GM23248 (cell line): ENCODE data around the gene RAB14. TPM values are rescaled to one million over a fixed set of nuclear protein-coding genes. Genes with fewer than 3 reads are reported as not detected.
A peak's percentile ranks its signal among the peaks of the same experiment; 100 is the strongest.

Experiments
- DNase-seq: peaks from one replicate; pipeline ENCODE4 v3.0.0-alpha.2; 2015
- H2AFZ ChIP-seq: fragments of 200-600 bp; sonication (generic); 2 replicates; pipeline ENCODE4 v1.6.1; 2016; ENCODE audit warnings: antibody characterized with exemption
- H3F3A ChIP-seq: fragments of 200-600 bp; sonication (generic); 2 replicates; pipeline ENCODE4 v1.6.1; 2016; ENCODE audit warnings: mild to moderate bottlenecking, antibody characterized with exemption, mixed run types; ENCODE audit not compliant: insufficient read depth
- H3K27ac ChIP-seq: fragments of 200-600 bp; sonication (generic); 2 replicates; pipeline ENCODE4 v1.5.1; 2016; ENCODE audit warnings: mild to moderate bottlenecking
- H3K27me3 ChIP-seq: fragments of 200-600 bp; sonication (generic); replicated peaks from 2 replicates; pipeline ENCODE4 v1.6.1; 2016; ENCODE audit warnings: mild to moderate bottlenecking; ENCODE audit not compliant: insufficient read depth
- H3K36me3 ChIP-seq: fragments of 200-600 bp; sonication (generic); 2 replicates; pipeline ENCODE4 v1.6.1; 2016; ENCODE audit warnings: low read depth, mild to moderate bottlenecking
- H3K4me1 ChIP-seq: fragments of 200-600 bp; sonication (generic); 2 replicates; pipeline ENCODE4 v1.6.1; 2016; ENCODE audit warnings: mild to moderate bottlenecking; ENCODE audit not compliant: insufficient read depth
- H3K4me2 ChIP-seq: fragments of 200-600 bp; sonication (generic); one replicate; pipeline ENCODE4 v1.6.1; 2016; ENCODE audit warnings: mild to moderate bottlenecking; ENCODE audit not compliant: unreplicated experiment
- H3K4me3 ChIP-seq: fragments of 200-600 bp; sonication (generic); 2 replicates; pipeline ENCODE4 v1.5.1; 2016; ENCODE audit warnings: mild to moderate bottlenecking
- H3K79me2 ChIP-seq: fragments of 200-600 bp; sonication (generic); 2 replicates; pipeline ENCODE4 v1.6.1; 2016; ENCODE audit warnings: mild to moderate bottlenecking; ENCODE audit not compliant: insufficient read depth
- H3K9ac ChIP-seq: fragments of 200-600 bp; sonication (generic); 2 replicates; pipeline ENCODE4 v1.6.1; 2016; ENCODE audit warnings: mild to moderate bottlenecking
- H3K9me2 ChIP-seq: fragments of 200-600 bp; sonication (generic); 2 replicates; pipeline ENCODE4 v1.6.1; 2016; ENCODE audit warnings: mixed run types, mild to moderate bottlenecking, moderate library complexity; ENCODE audit not compliant: insufficient read depth
- H3K9me3 ChIP-seq: fragments of 200-600 bp; sonication (generic); one replicate; pipeline ENCODE4 v1.6.1; 2017; ENCODE audit warnings: low read depth
- H4K20me1 ChIP-seq: fragments of 200-600 bp; sonication (generic); 2 replicates; pipeline ENCODE4 v1.6.0; 2016; ENCODE audit not compliant: insufficient read depth
- EZH2 ChIP-seq: fragments of 200-600 bp; sonication (generic); IDR thresholded peaks from 2 replicates; pipeline ENCODE4 v1.6.1; 2018; ENCODE audit warnings: antibody characterized with exemption, mild to moderate bottlenecking; ENCODE audit not compliant: insufficient read depth, poor library complexity, severe bottlenecking
- EZH2phosphoT487 ChIP-seq: fragments of 200-600 bp; sonication (generic); IDR thresholded peaks from 2 replicates; pipeline ENCODE4 v1.6.1; 2018; ENCODE audit warnings: antibody characterized with exemption, moderate library complexity, mild to moderate bottlenecking, low read depth; ENCODE audit not compliant: insufficient read depth
- WGBS, 2 experiments: methylation state at CpG; one replicate each; pipeline ENCODE4 v1.1.6; 2015 to 2017; ENCODE audit warnings: low lambda C conversion rate in 2 of 2, low coverage in 1 of 2; ENCODE audit errors: missing lambda C conversion rate in 2 of 2; 5-methylcytosine and 5-hydroxymethylcytosine counted together
- in situ Hi-C: fragments of 300-500 bp; cut with MboI; formaldehyde crosslinking; loops from 2 replicates; pipeline ENCODE4 v1.15.0; 2020
- polyA plus RNA-seq: library from polyadenylated mRNA; unstranded; fragments of >200 nt; fragmentation: Nextera tagmentation; extraction: Ambion mirVana; gene quantifications from 2 replicates; pipeline ENCODE4 v1.2.1, GENCODE V29; 2016
- total RNA-seq: library from RNA; depleted of rRNA; stranded (reverse); fragments of >200 nt; shearing (Covaris generic); gene quantifications from 2 replicates; pipeline ENCODE4 v1.2.3, GENCODE V29; 2014

RAB14 gene
- total and polyA plus RNA-seq, 2 experiments from 2014 or later: 25.8 to 75.9 TPM

- in situ Hi-C loops: loop anchor here (10.0 to 25.0 kb wide), 2 partner anchors 99 to 182 kb away; no protein-coding TSS in a partner anchor
- H3K36me3 ChIP-seq: no peaks in the 10 kb centered on the region
- no peaks in the 10 kb centered on the region for H3K9me3 ChIP-seq
- TF ChIP-seq EZH2 (no peak), EZH2phosphoT487 (no peak)
- H3K4me3 ChIP-seq: no peak overlapping the region
- peaks cover 3% of the 10 kb centered on the region for H3K4me1 ChIP-seq
- H3K79me2 ChIP-seq: no peaks in the 10 kb centered on the region
- H3K9me2 ChIP-seq: no peaks in the 10 kb centered on the region
- peak; percentile 88 for DNase-seq
- H3K4me2 ChIP-seq: peak overlapping the region; percentile 29
- no peaks in the 10 kb centered on the region for H4K20me1 ChIP-seq
- H2AFZ ChIP-seq: peak overlapping the region; percentile 93
- 0 out of 2 replicates have a peak overlapping the region, but pooled peaks have one; percentile 6 for H3K9ac ChIP-seq
- no peaks in the 10 kb centered on the region for H3F3A ChIP-seq
- H3K27ac ChIP-seq: no peak overlapping the region
- 19 to 20% methylated on average over 9 of the region's 9 CpGs for WGBS, 2 experiments
- no peaks in the 10 kb centered on the region for H3K27me3 ChIP-seq
Measured at GRCh38 chr9:121213136-121213806, 11.6 kb upstream of the RAB14 start.

GRCh38 chr9:121210536-121210935 is 8.9 kb upstream of the RAB14 start:
- H3K9me2 ChIP-seq: no peaks in the 10 kb centered on the region
- H3K36me3 ChIP-seq: no peaks in the 10 kb centered on the region
- no peaks in the 10 kb centered on the region for H3K79me2 ChIP-seq
- no peaks in the 10 kb centered on the region for H4K20me1 ChIP-seq
- no peaks in the 10 kb centered on the region for H3F3A ChIP-seq
- DNase-seq: no peak
- WGBS, 2 experiments: 92% methylated on average over 5 of the region's 5 CpGs
- H3K27me3 ChIP-seq: no peaks in the 10 kb centered on the region
- no peak overlapping the region for H3K4me2 ChIP-seq
- no peak for TF ChIP-seq EZH2phosphoT487
- TF ChIP-seq EZH2: no peak
- H3K4me3 ChIP-seq: no peak overlapping the region
- peaks cover 3% of the 10 kb centered on the region; the same call in 1 of the 2 replicates for H3K4me1 ChIP-seq
- H3K9ac ChIP-seq: no peak overlapping the region
- in situ Hi-C loops: loop anchor here (10.0 to 25.0 kb wide), 2 partner anchors 102 to 184 kb away; no protein-coding TSS in a partner anchor
- no peak overlapping the region for H3K27ac ChIP-seq
- no peaks in the 10 kb centered on the region for H3K9me3 ChIP-seq
- no peak overlapping the region for H2AFZ ChIP-seq

GRCh38 chr9:121207371-121207940 is 5.8 kb upstream of the RAB14 start:
- Histone ChIP-seq H3K36me3 (no peaks in the 10 kb centered on the region), H3K9me2 (no peaks in the 10 kb centered on the region), H2AFZ (no peak overlapping the region), H3K79me2 (0 out of 2 replicates have a peak, but pooled peaks cover 3% of the 10 kb centered on the region), H3K4me3 (no peak overlapping the region), H3K27ac (no peak overlapping the region), H4K20me1 (no peaks in the 10 kb centered on the region), H3F3A (no peaks in the 10 kb centered on the region), H3K4me1 (no peaks in the 10 kb centered on the region), H3K9me3 (no peaks in the 10 kb centered on the region), H3K9ac (no peak overlapping the region), H3K4me2 (no peak overlapping the region), H3K27me3 (no peaks in the 10 kb centered on the region)
- no peak for TF ChIP-seq EZH2
- TF ChIP-seq EZH2phosphoT487: no peak
- DNase-seq: no peak
- in situ Hi-C loops: loop anchor here (25.0 kb wide), 1 partner anchor 105 kb away; no protein-coding TSS in a partner anchor
- WGBS, 2 experiments: 89% methylated on average over 2 of the region's 2 CpGs

- Histone ChIP-seq H3K4me1 (no peaks in the 10 kb centered on the region), H3K27me3 (no peaks in the 10 kb centered on the region), H3K9me3 (no peaks in the 10 kb centered on the region), H3K9me2 (no peaks in the 10 kb centered on the region), H3K36me3 (no peaks in the 10 kb centered on the region), H3K27ac (no peak overlapping the region), H3K4me3 (no peak overlapping the region), H4K20me1 (no peaks in the 10 kb centered on the region), H2AFZ (no peak overlapping the region), H3K4me2 (no peak overlapping the region), H3K9ac (no peak overlapping the region), H3K79me2 (0 out of 2 replicates have a peak, but pooled peaks cover 7% of the 10 kb centered on the region), H3F3A (no peaks in the 10 kb centered on the region)
- TF ChIP-seq EZH2phosphoT487: no peak
- TF ChIP-seq EZH2: no peak
- 61 to 66% methylated on average over 8 of the region's 8 CpGs for WGBS, 2 experiments
- DNase-seq: no peak
- in situ Hi-C loops: loop anchor here (25.0 kb wide), 1 partner anchor 106 kb away; no protein-coding TSS in a partner anchor
Measured at GRCh38 chr9:121206516-121207370, 5.1 kb upstream of the RAB14 start.
